Right lobe of liver (tissue), 6 donors: ENCODE data around the gene CGB1. TPM values are rescaled to one million over a fixed set of nuclear protein-coding genes. Genes with fewer than 3 reads are reported as not detected.

Experiments
- ATAC-seq, 4 donors: fragments of 200-7000 bp; cut with Tn5 transposase; one replicate each; pipeline ENCODE4 v1.9.1; 2020; ENCODE audit warnings: mild to moderate bottlenecking in 4 of 4, moderate library complexity in 4 of 4
- DNase-seq, 3 donors: peaks; one replicate each; pipeline ENCODE4 v3.0.0-alpha.2; 2020
- H3K27ac ChIP-seq, 3 donors: fragments of 200-600 bp; one replicate each; pipeline ENCODE4 v1.8.0; 2022
- H3K27me3 ChIP-seq, 2 donors: fragments of 200-600 bp; one replicate each; pipeline ENCODE4 v1.8.0; 2022
- H3K36me3 ChIP-seq, 4 donors: fragments of 200-600 bp; sonication (generic) in 1 of 4; one replicate each; pipeline versions ENCODE4 v1.5.1 to v1.8.0; 2017 to 2022; ENCODE audit warnings: control low read depth in 1 of 4
- H3K4me1 ChIP-seq, 4 donors: fragments of 200-600 bp; sonication (generic) in 1 of 4; one replicate each; pipeline versions ENCODE4 v1.5.1 to v1.8.0; 2017 to 2022; ENCODE audit warnings: control low read depth in 1 of 4
- H3K4me3 ChIP-seq, 3 donors: fragments of 200-600 bp; one replicate each; pipeline ENCODE4 v1.8.0; 2022
- H3K9me3 ChIP-seq, 4 donors: fragments of 200-600 bp; sonication (generic) in 1 of 4; one replicate each; pipeline versions ENCODE4 v1.5.1 to v1.8.0; 2017 to 2022; ENCODE audit warnings: control low read depth in 1 of 4
- POLR2A ChIP-seq: fragments of 450-650 bp; IDR thresholded peaks from one replicate; pipeline ENCODE4 v1.6.1; 2017; ENCODE audit warnings: antibody characterized with exemption, mild to moderate bottlenecking
- whole genome bisulfite sequencing: methylation state at CpG from one replicate; pipeline ENCODE4 v1.1.6; 2018; ENCODE audit warnings: low coverage, low lambda C conversion rate; ENCODE audit not compliant: insufficient coverage; ENCODE audit errors: missing lambda C conversion rate; 5-methylcytosine and 5-hydroxymethylcytosine counted together
- intact Hi-C, 2 donors: fragments of 100-400 bp; cut with DNase I; formaldehyde crosslinking; loops; one replicate each; pipeline versions ENCODE4 v1.11.2 to v1.14.1; 2022
- total RNA-seq, 6 experiments: library from RNA; depleted of rRNA in 2 of 6; stranded (reverse); fragments of >200 nt in 2 of 6; fragmentation: NEBNext Ultra II Directional in 3 of 6; extraction: Animal tissue kit (Norgen Biotek cat#: 25700) in 3 of 6; gene quantifications; one replicate each; pipeline versions ENCODE4 v1.1.0 to v1.2.4, GENCODE V29; 2016 to 2023
- TF ChIP-seq, protein P1 (sequence below), 4 donors: fragments of 200-600 bp in 3 of 4; fragments of 450-650 bp in 1 of 4; IDR thresholded peaks; one replicate each; pipeline versions ENCODE4 v1.5.1 to v1.8.0; 2016 to 2022; ENCODE audit warnings: antibody characterized with exemption in 4 of 4, mild to moderate bottlenecking in 2 of 4
- donor health status: DM: no; HTN: yes; CAD: no.
- donor health status: DM: no; HTN: no; CAD: no.
- donor health status: DM: no; HTN: no; CAD: no.
- donor health status: DM: no; HTN: yes; CAD: no.
- donor health status: DM: no; HTN: yes; CAD: no.

CGB1 gene
- total RNA-seq, 6 experiments from 2014 or later: not detected

DNA sequence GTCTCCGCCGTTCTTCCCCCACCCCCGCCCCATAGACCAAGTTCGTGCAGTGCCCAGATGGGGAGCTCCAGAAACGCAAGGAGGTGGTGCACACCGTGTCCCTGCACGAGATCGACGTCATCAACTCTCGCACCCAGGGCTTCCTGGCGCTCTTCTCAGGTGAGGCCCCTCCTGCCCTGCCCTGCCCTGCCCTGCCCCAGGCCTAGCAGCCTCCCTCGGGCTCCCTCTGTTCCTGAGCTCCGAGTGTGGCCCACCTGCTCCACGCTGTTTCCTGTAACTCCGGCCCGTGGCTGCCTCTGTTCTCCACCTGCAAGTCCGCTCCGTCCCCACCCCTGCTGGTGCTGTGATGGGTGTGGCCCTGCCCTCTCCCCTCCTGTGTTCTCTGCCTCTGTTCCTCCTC lies 26.2 kb downstream of the CGB1 start:
- no peaks in the 10 kb centered on the region for H3K27me3 ChIP-seq
- ATAC-seq (no peak), DNase-seq (no peak)
- peaks cover 0 to 35% (median 4%) of the 10 kb centered on the region in 4 donors for H3K36me3 ChIP-seq
- H3K4me3 ChIP-seq: no peak overlapping the region
- TF ChIP-seq, protein P1, sequence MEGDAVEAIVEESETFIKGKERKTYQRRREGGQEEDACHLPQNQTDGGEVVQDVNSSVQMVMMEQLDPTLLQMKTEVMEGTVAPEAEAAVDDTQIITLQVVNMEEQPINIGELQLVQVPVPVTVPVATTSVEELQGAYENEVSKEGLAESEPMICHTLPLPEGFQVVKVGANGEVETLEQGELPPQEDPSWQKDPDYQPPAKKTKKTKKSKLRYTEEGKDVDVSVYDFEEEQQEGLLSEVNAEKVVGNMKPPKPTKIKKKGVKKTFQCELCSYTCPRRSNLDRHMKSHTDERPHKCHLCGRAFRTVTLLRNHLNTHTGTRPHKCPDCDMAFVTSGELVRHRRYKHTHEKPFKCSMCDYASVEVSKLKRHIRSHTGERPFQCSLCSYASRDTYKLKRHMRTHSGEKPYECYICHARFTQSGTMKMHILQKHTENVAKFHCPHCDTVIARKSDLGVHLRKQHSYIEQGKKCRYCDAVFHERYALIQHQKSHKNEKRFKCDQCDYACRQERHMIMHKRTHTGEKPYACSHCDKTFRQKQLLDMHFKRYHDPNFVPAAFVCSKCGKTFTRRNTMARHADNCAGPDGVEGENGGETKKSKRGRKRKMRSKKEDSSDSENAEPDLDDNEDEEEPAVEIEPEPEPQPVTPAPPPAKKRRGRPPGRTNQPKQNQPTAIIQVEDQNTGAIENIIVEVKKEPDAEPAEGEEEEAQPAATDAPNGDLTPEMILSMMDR (IDR thresholded peaks at IDR 0.05): no peak
- TF ChIP-seq POLR2A: no peak
- intact Hi-C loops: no loop called here
- no peak overlapping the region for H3K27ac ChIP-seq
- H3K4me1 ChIP-seq: no peaks in the 10 kb centered on the region
- no CpG with 5 or more reads among the region's 18 CpGs for WGBS
- H3K9me3 ChIP-seq: no peaks in the 10 kb centered on the region

DNA sequence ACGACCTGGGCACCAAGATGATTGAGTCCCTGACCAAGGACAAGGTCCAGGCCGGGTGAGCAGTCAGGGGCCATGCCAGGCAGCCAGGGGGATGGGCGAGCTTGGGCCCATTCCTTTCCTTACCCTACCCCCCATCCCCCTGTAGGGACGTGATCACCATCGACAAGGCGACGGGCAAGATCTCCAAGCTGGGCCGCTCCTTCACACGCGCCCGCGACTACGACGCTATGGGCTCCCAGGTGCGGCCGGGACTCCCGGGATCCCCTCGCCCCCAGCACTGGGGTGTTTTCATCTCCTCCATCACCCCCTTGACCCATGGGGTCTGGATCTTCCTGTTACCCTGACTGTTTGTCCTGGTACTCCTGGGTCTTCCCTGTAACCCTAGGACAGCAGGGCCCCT lies 26.9 kb downstream of the CGB1 start:
- H3K4me3 ChIP-seq: no peak overlapping the region
- H3K4me1 ChIP-seq: no peaks in the 10 kb centered on the region
- ATAC-seq (no peak), DNase-seq (no peak)
- H3K27ac ChIP-seq: no peak overlapping the region
- H3K9me3 ChIP-seq: no peaks in the 10 kb centered on the region
- H3K27me3 ChIP-seq: no peaks in the 10 kb centered on the region
- WGBS: 94% methylated on average over 10 of the region's 18 CpGs
- intact Hi-C loops: no loop called here
- TF ChIP-seq POLR2A: no peak
- TF ChIP-seq, protein P1 (IDR thresholded peaks at IDR 0.05): no peak
- peaks cover 0 to 38% (median 5%) of the 10 kb centered on the region in 4 donors for H3K36me3 ChIP-seq

DNA sequence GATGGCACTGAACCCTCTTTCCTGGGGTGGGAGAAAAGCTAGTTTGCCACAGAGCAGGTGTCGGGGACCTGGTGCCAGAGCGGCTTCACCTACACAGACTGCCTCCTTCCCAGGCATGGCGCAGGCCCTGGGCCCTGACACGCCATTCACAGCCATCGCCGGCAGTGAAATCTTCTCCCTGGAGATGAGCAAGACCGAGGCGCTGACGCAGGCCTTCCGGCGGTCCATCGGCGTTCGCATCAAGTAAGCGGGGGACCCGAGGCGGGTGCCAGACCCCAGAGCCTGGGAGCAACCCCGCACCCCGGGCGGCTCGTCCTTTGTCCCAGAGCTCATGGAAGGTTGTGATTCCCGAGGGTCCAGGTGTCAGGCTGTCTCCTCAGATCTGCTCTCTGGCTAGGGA lies 29.8 kb downstream of the CGB1 start:
- WGBS: 96% methylated on average over 12 of the region's 22 CpGs
- Histone ChIP-seq H3K4me3 (no peak overlapping the region), H3K27me3 (no peaks in the 10 kb centered on the region), H3K9me3 (no peaks in the 10 kb centered on the region), H3K4me1 (no peaks in the 10 kb centered on the region), H3K36me3 (peaks cover 0 to 46% (median 16%) of the 10 kb centered on the region in 4 donors), H3K27ac (no peak overlapping the region)
- TF ChIP-seq, protein P1 (IDR thresholded peaks at IDR 0.05): no peak
- no peak for TF ChIP-seq POLR2A
- ATAC-seq (no peak), DNase-seq (no peak)
- intact Hi-C loops: no loop called here

DNA sequence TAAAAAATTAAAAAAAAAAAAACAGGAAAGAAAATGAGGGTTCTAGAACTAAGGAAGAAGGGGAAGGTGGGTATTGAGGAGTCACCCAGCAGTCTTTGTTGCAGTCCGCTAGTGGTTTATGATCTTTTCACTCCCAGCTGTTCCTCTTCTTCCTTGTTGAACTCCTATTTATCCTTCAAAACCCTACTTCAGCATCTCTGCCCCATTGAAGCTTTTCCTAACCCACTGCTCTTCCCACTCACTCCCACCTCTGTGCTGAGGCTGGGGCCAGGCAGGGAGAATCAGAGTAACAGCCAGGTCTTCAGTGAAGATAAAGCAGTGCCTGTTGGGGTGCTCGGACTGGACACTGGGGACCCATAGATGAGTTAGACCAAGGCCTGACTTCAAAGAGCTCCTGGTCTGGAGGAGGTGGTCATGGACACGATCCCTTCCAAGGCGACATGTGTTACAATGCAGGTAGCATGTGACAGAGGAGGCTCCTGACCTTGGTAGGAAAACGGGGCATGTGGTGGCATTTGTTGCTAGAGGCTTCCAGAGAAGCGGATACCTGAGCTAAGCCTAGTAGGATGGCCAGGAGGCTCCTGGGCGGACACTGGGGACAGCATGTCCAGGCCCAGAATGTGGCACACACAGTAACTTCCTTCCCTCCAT lies 31.6 kb downstream of the CGB1 start:
- 96% methylated on average over 4 of the region's 7 CpGs for WGBS
- TF ChIP-seq POLR2A: no peak
- TF ChIP-seq, protein P1 (IDR thresholded peaks at IDR 0.05): no peak
- intact Hi-C loops: no loop called here
- Histone ChIP-seq H3K27me3 (no peaks in the 10 kb centered on the region), H3K4me3 (no peak overlapping the region), H3K27ac (no peak overlapping the region), H3K36me3 (peaks cover 0 to 42% (median 16%) of the 10 kb centered on the region in 4 donors), H3K9me3 (no peaks in the 10 kb centered on the region), H3K4me1 (no peaks in the 10 kb centered on the region)
- DNase-seq: no peak
- no peak for ATAC-seq
